ENCODE data around the gene UQCC5.

Gene UQCC5

DNA sequence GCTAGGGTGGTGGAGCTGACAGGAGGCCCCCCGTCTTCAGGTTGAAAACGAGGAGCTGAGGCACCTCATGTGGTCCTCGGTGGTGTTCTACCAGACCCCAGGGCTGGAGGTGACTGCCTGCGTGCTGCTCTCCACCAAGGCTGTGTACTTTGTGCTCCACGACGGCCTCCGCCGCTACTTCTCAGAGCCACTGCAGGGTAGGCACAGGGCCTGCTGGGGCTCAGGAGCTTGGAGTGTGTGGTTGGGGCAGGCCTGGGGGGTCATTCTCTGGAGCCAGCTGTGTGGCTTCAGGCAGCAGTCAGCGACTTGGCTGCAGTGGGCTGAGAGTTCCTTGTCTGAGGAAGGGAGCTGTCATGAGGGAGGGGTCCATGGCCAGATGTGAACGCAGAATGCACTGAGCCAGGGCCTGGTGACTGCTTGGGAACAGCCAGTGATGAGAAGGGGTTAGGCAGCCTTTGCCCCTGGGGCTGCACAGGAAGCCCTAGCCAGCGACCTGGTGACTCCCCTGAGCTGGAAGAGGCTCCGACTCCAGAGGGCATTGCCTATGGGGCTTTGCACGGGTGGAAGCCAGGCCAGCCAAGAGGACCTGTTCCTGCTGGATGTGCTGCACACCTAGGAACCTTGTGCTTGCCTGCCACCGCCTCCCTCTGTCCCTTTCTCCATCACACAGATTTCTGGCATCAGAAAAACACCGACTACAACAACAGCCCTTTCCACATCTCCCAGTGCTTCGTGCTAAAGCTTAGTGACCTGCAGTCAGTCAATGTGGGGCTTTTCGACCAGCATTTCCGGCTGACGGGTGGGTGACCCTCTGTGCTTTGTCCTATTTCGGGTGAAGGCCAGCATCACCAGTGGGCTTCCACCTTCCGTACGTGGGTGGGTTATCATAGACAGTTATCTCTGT is 46.1 kb upstream of the UQCC5 start:
- no peak for TF ChIP-seq CTCF (IDR thresholded peaks at IDR 0.05; ENCODE audit: insufficient read depth, low read length, poor library complexity, severe bottlenecking)
- DNase-seq (ENCODE audit: extremely low read depth, insufficient read length): no peak
- peaks cover 42% of the 10 kb centered on the region for H3K36me3 ChIP-seq (ENCODE audit: control insufficient read depth, insufficient read depth, low read length)

GRCh38 chr3:52490939-52491526 is 45.4 kb upstream of the UQCC5 start:
- no peak for TF ChIP-seq CTCF (IDR thresholded peaks at IDR 0.05; ENCODE audit: insufficient read depth, low read length, poor library complexity, severe bottlenecking)
- Histone ChIP-seq H3K4me3 (replicated peaks; ENCODE audit: low read depth, low read length) (no peak overlapping the region), H3K36me3 (ENCODE audit: control insufficient read depth, insufficient read depth, low read length) (peaks cover 39% of the 10 kb centered on the region), H3K27me3 (replicated peaks; ENCODE audit: control insufficient read depth, insufficient read depth, low read length) (no peaks in the 10 kb centered on the region)
- no peak for DNase-seq (ENCODE audit: extremely low read depth, insufficient read length)

More for the DNA sequence above, 46.1 kb upstream of the UQCC5 start:
- no peak overlapping the region for H3K4me3 ChIP-seq (replicated peaks; ENCODE audit: low read depth, low read length)
- H3K27me3 ChIP-seq (replicated peaks; ENCODE audit: control insufficient read depth, insufficient read depth, low read length): no peaks in the 10 kb centered on the region

DNA sequence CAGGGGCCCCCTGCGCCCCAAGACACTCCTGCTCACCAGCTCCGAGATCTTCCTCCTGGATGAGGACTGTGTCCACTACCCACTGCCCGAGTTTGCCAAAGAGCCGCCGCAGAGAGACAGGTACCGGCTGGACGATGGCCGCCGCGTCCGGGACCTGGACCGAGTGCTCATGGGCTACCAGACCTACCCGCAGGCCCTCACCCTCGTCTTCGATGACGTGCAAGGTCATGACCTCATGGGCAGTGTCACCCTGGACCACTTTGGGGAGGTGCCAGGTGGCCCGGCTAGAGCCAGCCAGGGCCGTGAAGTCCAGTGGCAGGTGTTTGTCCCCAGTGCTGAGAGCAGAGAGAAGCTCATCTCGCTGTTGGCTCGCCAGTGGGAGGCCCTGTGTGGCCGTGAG is 44.3 kb upstream of the UQCC5 start:
- H3K36me3 ChIP-seq (ENCODE audit: control insufficient read depth, insufficient read depth, low read length): peaks cover 37% of the 10 kb centered on the region
- H3K27me3 ChIP-seq (replicated peaks; ENCODE audit: control insufficient read depth, insufficient read depth, low read length): no peaks in the 10 kb centered on the region
- TF ChIP-seq CTCF (IDR thresholded peaks at IDR 0.05; ENCODE audit: insufficient read depth, low read length, poor library complexity, severe bottlenecking): no peak

DNA sequence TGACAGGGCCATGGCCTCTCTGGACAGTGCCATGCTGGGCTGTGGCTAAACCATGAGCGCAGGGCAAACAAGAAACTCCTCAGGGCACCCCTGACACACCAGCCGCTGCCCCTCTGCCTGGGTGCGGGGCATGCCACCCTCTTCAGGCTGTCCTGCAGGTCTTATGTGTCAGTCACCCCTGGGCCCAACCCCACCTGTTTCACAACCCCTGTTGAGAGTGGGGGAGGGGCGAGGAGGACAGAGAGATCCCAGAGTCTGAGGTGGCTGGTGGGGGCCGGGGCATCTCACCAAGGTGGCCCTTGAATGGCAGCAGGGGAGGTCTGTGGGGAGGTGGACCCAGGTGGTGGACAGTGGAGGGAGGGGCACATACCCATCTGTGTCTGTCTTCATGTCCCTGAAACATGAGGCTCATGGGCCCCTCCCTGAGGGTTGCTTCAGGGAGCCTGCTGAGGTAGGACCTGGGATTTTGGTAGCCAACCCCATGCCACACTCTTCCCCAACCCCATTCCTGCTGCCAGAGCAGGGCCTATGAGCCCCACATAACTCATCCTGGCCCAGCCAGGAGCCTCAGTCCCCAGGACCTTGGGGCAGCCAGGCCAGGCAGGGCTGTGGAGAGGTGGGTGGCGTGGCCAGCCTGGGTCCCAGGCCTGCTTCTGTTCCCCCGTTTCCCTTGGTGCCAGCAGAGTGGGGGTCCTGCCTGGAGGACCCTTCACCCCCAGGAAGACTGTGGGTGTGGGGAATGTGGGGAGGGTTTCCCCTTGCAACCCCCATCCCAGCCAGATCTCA is 43.0 kb upstream of the UQCC5 start:
- no peak for TF ChIP-seq CTCF (IDR thresholded peaks at IDR 0.05; ENCODE audit: insufficient read depth, low read length, poor library complexity, severe bottlenecking)
- H3K27me3 ChIP-seq (replicated peaks; ENCODE audit: control insufficient read depth, insufficient read depth, low read length): no peaks in the 10 kb centered on the region
- H3K4me3 ChIP-seq (replicated peaks; ENCODE audit: low read depth, low read length): no peak overlapping the region
- DNase-seq (ENCODE audit: extremely low read depth, insufficient read length): no peak
- peaks cover 27% of the 10 kb centered on the region for H3K36me3 ChIP-seq (ENCODE audit: control insufficient read depth, insufficient read depth, low read length)

More for the DNA sequence above, 44.3 kb upstream of the UQCC5 start:
- DNase-seq (ENCODE audit: extremely low read depth, insufficient read length): no peak
- no peak overlapping the region for H3K4me3 ChIP-seq (replicated peaks; ENCODE audit: low read depth, low read length)

DNA sequence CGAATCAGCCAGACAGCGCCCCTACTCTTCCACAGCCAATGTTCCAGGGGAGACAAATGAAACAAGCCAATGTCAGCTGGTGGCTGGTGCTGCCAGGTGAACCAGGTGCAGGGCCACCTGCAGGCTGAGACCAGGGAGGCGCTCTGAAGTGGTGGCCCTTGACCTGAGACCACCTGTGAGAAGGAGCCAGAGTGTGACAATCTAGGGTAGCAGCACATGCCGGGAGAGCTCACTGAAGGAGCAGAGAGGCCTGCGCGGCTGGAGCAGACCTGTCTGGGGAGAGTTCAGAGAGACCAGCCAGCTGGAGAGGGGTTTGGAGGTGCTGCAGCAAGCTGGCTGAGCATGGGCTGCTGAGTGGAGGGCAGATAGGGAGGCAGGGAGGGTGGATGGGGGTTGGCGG is 42.0 kb upstream of the UQCC5 start:
- DNase-seq (ENCODE audit: extremely low read depth, insufficient read length): no peak

More for the DNA sequence above, 42.0 kb upstream of the UQCC5 start:
- Histone ChIP-seq H3K27me3 (replicated peaks; ENCODE audit: control insufficient read depth, insufficient read depth, low read length) (no peaks in the 10 kb centered on the region), H3K36me3 (ENCODE audit: control insufficient read depth, insufficient read depth, low read length) (peaks cover 20% of the 10 kb centered on the region), H3K4me3 (replicated peaks; ENCODE audit: low read depth, low read length) (no peak overlapping the region)
- no peak for TF ChIP-seq CTCF (IDR thresholded peaks at IDR 0.05; ENCODE audit: insufficient read depth, low read length, poor library complexity, severe bottlenecking)
